GM19468 (cell line): ENCODE results near the gene TSGA10.
A peak's percentile ranks its signal among the peaks of the same experiment; 100 is the strongest.
"Not testable (repeated sequence)": the region's sequence is repeated elsewhere in the genome, so short reads cannot be mapped to it uniquely, and the experiment has no call there.

Source experiments
- ATAC-seq: cut with Tn5 transposase; IDR thresholded peaks from one replicate; pipeline ENCODE4 v1.9.1; 2021; ENCODE audit warnings: mild to moderate bottlenecking, moderate library complexity, moderate number of reproducible peaks; ENCODE audit not compliant: unreplicated experiment; ENCODE audit errors: extremely low read depth

TSGA10 gene

GRCh38 chr2:99156891-99157290 lies 2.1 kb upstream of the TSGA10 start:
- ATAC-seq: no peak

DNA sequence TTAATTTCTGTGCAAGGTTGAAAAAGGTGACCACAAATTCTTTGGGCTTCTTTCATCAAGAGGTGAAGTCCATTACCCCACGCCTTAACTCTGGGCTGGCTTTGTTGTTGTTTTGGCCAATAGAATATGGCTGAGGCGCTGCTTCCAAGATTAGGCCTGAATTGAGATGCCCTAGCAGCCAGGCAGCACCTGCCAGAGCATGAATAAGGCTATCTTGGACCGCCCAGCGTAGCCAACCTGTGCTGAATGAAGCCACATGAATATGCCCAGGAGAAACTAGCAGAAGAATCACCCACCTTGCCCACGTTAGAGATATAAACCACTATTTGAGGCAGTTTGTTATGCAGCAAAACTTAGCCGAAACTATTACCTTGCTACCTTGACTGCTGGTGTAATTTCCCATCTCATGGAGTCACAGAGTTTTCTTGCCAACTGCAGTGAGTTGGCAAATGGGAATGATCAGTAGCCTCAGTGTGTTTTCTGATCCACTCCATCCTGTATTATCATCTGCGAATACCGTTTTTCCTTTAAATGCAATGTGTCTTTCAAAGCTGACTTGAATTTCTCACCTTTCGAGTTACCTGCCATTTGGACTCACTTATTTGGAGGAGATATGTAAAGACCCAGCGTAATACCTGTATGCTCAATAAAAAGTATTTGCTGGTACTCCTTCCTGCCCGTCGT lies 679 bp downstream of the TSGA10 start:
- no peak for ATAC-seq

- no peak for ATAC-seq
Measured at GRCh38 chr2:99152199-99152895, 2.4 kb downstream of the TSGA10 start.

GRCh38 chr2:99150706-99151105 lies 4.0 kb downstream of the TSGA10 start:
- ATAC-seq: no peak

- peak; percentile 72 for ATAC-seq
Measured at GRCh38 chr2:99141110-99142108, 13.3 kb downstream of the TSGA10 start, which contains the start of gene C2orf15. TSS of gene C2orf15 (plus strand) at chr2:99141707. CDS start at chr2:99150559, 8,852 bp downstream.

- peak; percentile 7 for ATAC-seq
Measured at GRCh38 chr2:99140860-99141109, 14.0 kb downstream of the TSGA10 start.

DNA sequence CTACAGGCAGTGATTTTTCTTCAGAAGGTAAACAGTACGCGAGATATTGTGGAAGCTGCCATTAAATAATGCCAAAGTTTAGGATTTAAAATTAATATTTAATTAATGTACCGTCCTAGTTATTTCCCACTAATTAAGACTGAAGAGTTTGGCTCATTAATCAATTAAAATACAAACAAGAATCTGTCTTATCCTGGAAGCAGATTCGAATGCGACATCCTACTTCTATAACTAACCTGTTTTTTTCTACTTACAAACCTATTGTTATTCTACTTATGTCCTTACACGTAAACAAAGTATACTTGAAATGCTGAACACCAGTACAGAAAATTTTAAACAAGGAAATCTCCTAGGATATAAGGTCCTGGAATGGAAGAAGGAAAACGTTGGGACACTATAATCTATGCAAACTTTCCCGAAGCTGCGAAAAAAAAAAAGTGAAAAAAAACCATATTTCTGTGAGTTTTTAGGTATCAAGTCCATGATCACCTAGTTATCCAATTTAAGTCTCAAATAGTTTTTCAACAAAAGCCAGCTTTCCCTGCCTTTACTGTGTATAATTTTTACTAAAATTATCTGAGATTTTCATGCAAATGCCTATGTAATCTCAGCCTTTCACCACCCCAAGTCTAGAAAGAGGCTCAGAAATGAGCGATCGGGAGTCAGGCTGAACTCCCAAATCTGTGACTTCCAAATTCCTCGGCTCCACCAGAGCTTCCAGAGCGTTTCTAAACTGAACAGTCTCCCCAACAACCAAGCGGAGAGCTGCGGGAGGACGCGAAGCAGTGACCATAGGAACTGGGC lies 14.5 kb downstream of the TSGA10 start:
- no peak for ATAC-seq

- ATAC-seq: no peak
Measured at GRCh38 chr2:99139003-99139402, 15.7 kb downstream of the TSGA10 start.

DNA sequence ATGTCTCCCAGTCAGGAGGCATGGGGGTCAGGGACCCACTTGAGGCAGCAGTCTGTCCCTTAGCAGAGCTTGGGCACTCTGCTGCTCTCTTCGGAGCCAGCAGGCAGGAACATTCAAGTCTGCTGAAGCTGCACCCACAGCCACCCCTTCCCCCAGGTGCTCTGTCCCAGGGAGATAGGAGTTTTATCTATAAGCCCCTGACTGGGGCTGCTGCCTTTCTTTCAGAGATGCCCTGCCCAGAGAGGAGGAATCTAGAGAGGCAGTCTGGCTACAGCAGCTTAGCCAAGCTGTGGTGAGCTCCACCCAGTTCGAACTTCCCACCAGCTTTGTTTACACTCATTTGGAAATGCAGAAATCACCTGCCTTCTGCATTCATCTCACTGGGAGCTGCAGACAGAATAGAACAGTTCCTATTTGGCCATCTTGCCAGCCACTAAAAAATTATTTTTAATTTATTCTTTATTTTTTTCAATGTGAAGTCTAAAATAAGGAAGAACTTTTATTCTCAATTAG lies 19.6 kb downstream of the TSGA10 start:
- not testable (repeated sequence) for ATAC-seq

- ATAC-seq: no peak
Measured at GRCh38 chr2:99127981-99128380, 26.8 kb downstream of the TSGA10 start.

- ATAC-seq: no peak
Measured at GRCh38 chr2:99112617-99113016, 42.1 kb downstream of the TSGA10 start.

DNA sequence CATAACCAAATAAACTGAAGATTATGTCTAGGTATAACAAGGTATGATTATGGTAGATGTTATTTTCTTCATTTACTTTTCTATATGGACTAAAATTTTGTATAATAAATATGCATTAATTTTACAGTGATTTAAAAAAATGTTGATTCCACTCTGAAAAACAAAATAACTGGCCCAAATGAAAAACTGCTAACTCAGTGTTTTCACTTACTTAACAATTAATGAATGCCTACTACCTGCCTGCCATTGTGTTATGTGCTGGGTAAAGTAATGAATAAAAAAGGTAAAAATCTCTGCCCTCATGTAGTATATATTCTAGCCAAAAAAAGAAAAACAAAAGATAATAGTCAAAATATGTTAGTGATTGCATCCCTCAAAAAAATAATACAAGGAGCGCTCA lies 42.8 kb downstream of the TSGA10 start:
- ATAC-seq: no peak

- ATAC-seq: no peak
Measured at GRCh38 chr2:99111236-99111635, 43.5 kb downstream of the TSGA10 start.

- ATAC-seq: no peak
Measured at GRCh38 chr2:99106913-99107312, 47.8 kb downstream of the TSGA10 start.

DNA sequence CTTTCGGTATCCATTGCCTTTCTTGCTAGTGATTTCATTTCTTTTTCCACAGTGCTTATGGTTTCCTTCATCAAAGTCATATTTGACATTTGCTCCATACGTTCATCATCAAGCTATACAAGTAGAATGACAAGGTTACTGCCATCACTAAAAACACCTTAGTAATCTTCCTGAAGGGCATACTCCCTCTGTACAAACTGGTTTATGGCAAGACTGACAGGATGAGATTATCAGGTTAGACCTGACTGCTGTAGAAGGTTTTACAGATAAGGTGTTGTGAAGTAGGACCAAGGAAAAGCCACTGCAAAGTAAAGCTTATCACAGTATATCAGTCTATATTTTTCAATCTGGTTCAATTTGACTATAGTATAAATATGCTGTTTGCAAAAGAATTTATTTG lies 50.7 kb downstream of the TSGA10 start:
- ATAC-seq: no peak

DNA sequence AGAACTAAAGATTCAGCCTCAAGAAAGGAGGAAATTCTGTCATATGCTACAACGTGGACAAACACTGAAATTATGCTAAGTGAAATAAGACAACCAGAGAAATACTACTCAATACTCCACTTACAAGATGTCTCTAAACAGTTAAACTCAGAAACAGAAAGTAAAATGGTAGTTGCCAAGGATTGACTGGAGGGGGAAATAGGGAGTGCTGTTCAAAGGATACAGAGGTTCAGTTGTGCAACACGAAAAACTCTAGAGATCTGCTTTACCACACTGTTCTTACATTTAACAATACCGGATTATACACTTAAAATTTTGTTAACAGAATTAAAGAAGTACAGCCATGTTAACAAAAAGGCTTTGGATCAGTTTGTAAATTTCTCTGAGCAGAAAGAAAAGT lies 53.0 kb downstream of the TSGA10 start:
- ATAC-seq: no peak

DNA sequence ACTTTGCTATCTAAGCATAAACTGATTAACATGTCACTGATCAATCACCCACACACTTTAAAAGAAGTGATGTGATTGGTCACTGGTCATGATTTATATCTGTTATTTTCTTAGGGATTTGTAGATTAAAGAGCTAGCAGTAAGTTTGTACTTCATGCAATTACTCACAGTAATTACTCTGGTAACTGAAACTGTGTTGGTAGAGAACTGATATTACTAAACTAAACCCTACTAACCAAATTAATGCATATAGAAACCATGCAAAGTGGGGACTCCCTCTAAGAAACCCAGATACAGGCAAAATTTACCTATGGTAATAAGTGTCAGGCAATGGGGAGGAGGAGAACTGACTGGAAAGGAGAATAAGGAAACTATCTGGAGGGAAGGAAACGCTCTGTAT lies 58.0 kb downstream of the TSGA10 start:
- ATAC-seq: no peak

GRCh38 chr2:99088017-99088416 lies 66.7 kb downstream of the TSGA10 start:
- ATAC-seq: peak; percentile 72

- ATAC-seq: no peak
Measured at GRCh38 chr2:99086385-99086784, 68.4 kb downstream of the TSGA10 start.

GRCh38 chr2:99085421-99085820 lies 69.3 kb downstream of the TSGA10 start:
- ATAC-seq: no peak
